ENCODE data around the gene C4orf50. TPM values are rescaled to one million over a fixed set of nuclear protein-coding genes. Genes with fewer than 3 reads are reported as not detected.
"Not testable (repeated sequence)": the region's sequence is repeated elsewhere in the genome, so short reads cannot be mapped to it uniquely, and the experiment has no call there.

Gene C4orf50
- total RNA-seq, 1 donor from 2014 or later, result not detected

DNA sequence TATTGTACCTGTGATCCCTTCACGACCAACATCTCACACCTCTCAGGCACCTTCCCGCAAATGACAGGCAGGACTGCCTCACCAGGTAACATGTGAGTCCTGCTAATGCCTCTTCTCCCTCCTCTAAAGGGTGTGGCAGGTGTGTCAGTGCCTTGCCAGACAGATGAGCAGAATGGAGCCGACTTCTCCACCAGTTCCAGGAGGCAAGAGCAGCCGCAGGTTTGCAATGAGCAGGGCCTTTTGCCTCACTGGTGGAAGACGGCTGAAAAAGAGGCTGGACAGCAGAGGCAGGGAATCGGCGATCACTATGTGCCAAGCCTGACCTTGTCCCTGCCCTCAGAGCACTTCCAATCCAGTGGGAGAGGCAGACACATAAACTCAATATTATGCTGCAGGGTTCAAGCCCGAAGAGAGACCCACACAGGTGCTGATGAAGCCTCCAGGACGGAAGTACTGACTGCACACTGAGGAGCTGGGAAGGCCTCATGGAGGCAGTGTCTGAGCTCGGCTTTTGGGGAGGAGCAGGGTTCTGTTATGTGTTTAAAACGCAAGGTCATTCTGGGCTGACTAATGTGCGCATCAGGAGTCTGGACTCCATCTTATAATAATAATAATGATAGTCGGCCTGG, 57.9 kb downstream of the C4orf50 start:
- intact Hi-C loops (cut with DNase I), result no loop called here
- no peak for ATAC-seq (ENCODE audit: poor library complexity)
- no peak for DNase-seq

- no peak for DNase-seq
- intact Hi-C loops (cut with DNase I), result no loop called here
- no peak for ATAC-seq (ENCODE audit: poor library complexity)
Measured at GRCh38 chr4:5959211-5959982, 58.8 kb downstream of the C4orf50 start.

DNA sequence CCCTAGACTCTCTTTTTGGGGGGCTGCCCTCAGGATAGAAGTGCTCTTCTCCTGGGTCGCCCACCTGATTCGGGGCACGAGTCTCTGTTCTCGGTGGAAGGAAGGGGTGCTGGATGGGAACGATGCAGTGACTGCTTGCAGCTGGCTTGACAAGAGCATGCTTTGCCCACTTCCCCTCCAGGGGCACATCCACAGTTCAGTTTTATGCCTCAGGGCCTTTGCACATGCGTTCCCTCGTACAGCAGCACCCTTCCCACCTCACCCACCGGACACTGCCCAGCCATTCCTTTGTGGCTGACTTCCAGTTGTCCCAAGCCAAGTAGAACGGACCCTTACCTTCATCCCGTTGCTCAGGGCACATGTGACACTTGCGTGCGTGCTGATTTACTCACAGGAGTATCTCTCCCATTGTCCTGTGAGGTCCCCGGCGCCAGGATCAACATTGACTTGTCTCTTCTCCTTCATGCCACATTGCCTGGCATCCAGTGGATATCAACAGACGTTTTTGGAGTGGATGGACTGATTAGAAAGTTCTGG, 60.0 kb downstream of the C4orf50 start:
- intact Hi-C loops (cut with DNase I), result no loop called here
- no peak for DNase-seq
- ATAC-seq (ENCODE audit: poor library complexity), result no peak

GRCh38 chr4:5957076-5957475, 61.2 kb downstream of the C4orf50 start:
- intact Hi-C loops (cut with DNase I), result no loop called here
- ATAC-seq (ENCODE audit: poor library complexity) (no peak), DNase-seq (no peak)

DNA sequence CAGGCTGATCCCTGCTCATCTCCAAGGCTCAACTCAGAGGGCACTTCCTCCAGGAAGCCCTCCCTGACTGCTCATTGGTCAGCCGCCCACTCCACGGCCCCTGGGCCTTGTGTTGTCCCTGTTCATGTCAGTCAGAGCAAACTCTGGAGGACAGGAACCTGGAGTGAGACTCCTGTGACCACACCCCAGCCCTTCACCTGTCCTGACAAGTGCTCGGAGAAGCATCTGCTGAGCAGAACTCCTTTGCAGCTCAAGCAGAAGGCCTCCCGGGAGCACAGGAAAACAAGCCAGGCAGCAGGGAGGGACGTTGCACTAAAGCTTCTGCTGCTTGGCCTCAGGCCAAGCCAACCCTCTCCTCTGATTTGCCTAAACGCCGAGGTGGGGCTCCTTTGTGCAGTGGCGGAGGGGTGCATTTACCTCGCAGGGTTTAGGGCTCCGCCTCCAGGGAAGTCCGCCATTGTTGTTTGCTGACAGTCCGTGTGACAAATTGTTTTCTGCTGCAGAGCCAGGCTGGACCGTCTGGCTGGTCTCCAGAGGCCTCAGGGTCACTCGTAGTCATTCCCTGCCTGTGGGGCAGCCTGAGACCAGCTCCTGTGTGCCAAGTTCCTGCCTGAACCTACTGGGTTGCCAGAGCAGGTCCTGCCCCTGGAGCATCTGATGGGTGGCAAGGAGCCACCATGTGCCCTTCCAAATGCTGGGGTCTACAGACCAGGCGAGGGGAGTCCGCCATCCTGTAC, 61.8 kb downstream of the C4orf50 start:
- ATAC-seq (ENCODE audit: poor library complexity), result no peak
- no peak for DNase-seq
- intact Hi-C loops (cut with DNase I), result no loop called here

DNA sequence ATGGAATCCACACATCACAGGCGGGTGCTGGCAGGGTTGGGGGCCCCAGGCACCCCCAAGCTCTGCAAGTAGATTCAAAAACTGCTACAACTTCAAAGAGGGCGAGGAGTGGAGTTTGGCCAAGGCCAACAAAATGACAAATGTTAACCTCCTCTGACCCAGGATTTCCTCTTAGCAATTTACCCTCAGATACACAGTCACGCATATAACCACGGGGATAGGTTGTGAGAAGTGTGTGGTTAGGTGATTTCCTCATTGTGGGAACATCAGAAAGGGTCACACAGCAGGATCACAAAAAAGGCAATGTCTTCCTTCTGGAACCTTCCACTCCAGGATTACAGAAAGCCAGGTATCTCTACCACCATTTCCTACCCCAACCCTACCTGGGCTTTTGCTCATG, 62.4 kb downstream of the C4orf50 start:
- DNase-seq, result no peak
- intact Hi-C loops (cut with DNase I), result no loop called here
- ATAC-seq (ENCODE audit: poor library complexity), result no peak

GRCh38 chr4:5955201-5955821, 62.9 kb downstream of the C4orf50 start:
- intact Hi-C loops (cut with DNase I), result no loop called here
- no peak for DNase-seq
- ATAC-seq (ENCODE audit: poor library complexity), result no peak

GRCh38 chr4:5954056-5954760, 64.0 kb downstream of the C4orf50 start:
- no peak for DNase-seq
- no peak for ATAC-seq (ENCODE audit: poor library complexity)
- intact Hi-C loops (cut with DNase I), result no loop called here

GRCh38 chr4:5952975-5953951, 65.0 kb downstream of the C4orf50 start:
- ATAC-seq (ENCODE audit: poor library complexity), result no peak
- DNase-seq, result no peak
- intact Hi-C loops (cut with DNase I), result no loop called here

DNA sequence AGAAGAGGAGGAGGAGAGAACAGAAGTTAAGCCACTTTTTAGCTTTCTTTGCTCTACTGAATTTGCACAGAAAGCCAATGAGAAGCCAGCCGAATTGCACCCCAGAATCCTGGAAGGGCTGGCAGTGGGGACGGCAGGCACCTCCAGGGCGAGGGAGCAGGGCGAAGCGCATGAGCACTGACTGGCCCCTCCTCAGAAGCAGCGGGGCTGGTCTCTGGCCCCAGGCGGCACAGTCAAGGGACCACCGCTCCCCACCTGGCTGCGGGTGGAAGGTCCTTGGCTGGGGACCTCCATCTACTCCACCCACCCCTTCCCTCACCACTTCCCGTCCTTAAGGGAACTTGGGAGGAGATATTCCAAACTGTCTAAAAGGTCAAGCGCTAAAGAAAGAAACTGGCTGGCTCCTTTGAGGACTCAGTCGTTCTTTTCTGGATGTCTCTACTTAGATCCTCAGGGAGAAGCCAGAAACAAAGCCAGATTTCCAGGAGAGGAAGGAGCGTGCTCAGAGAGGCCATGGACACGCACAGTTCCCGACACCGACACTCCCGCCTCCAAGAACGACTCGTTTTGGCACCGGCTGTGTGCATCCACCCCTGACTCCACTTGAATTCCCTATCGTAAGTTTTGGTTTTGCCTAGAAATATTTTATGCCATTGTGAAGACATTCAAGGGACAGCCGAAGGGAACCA, 65.8 kb downstream of the C4orf50 start:
- intact Hi-C loops (cut with DNase I), result no loop called here
- DNase-seq (no peak), ATAC-seq (ENCODE audit: poor library complexity) (no peak)

GRCh38 chr4:5946653-5947052, 71.6 kb downstream of the C4orf50 start:
- intact Hi-C loops (cut with DNase I); DNase-seq; ATAC-seq (ENCODE audit: poor library complexity): not testable (repeated sequence)

DNA sequence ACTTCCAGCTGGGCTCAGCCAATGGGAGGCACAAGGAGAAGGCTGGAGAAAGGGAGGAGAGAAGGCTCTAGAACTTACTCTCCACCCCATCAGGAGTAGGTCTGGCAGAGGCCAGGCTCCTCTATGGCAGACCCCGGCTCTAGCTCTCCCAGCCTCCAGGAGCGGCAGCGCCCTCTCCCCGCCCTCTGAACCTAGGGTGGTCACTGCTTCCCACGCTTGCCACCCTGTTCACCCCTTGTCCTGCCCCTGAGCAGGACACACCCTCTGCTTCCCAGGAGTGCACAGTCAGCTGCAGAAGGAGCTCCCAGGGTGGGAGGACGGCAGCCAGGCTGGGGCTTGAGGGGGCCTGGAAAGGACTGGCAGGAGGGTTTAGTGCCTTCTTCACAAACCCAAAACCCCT, 72.3 kb downstream of the C4orf50 start:
- no peak for DNase-seq
- intact Hi-C loops (cut with DNase I), result no loop called here
- no peak for ATAC-seq (ENCODE audit: poor library complexity)

GRCh38 chr4:5945171-5945570, 73.1 kb downstream of the C4orf50 start:
- DNase-seq (no peak), ATAC-seq (ENCODE audit: poor library complexity) (no peak)
- intact Hi-C loops (cut with DNase I), result no loop called here

- intact Hi-C loops (cut with DNase I), result no loop called here
- DNase-seq (no peak), ATAC-seq (ENCODE audit: poor library complexity) (no peak)
Measured at GRCh38 chr4:5943561-5943960, 74.7 kb downstream of the C4orf50 start.

DNA sequence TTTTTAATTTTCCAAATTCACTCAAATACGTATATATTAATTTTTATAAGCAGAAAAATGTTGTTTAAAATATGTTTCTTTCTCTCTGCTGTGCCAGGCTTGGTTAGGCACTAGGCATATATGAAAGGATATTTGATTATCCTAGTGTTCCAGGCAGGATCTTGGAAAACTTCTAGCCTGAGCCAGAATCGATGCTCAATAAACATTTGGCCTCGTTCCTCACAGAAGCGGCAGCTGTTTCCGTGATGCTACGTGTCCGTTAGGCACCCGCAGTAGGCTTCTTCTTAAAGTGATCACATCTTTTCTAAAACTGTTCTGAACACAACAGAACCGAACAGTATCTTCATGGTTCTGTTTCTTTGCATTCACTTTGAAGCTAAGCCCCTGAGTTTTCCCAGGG, 75.3 kb downstream of the C4orf50 start:
- DNase-seq (no peak), ATAC-seq (ENCODE audit: poor library complexity) (no peak)
- intact Hi-C loops (cut with DNase I), result no loop called here

GRCh38 chr4:5941601-5942000, 76.6 kb downstream of the C4orf50 start:
- DNase-seq, result no peak
- intact Hi-C loops (cut with DNase I), result no loop called here
- ATAC-seq (ENCODE audit: poor library complexity), result no peak

Measured in Right ventricle myocardium superior (tissue), 1 donor.